Ascending aorta (tissue), 2 donors: Measurements from ENCODE around the gene ITSN2. TPM values are rescaled to one million over a fixed set of nuclear protein-coding genes. Genes with fewer than 3 reads are reported as not detected.

ENCODE experiments used
- DNase-seq, 2 donors: peaks; one replicate each; pipeline ENCODE4 v3.0.0-alpha.2; 2019; ENCODE audit warnings: low spot score in 2 of 2
- H3K27ac ChIP-seq, 2 donors: fragments of 200-600 bp; sonication (generic); one replicate each; pipeline ENCODE4 v1.5.1; 2016 to 2017; ENCODE audit warnings: mild to moderate bottlenecking in 1 of 2
- H3K27me3 ChIP-seq: fragments of 200-600 bp; sonication (generic); one replicate; pipeline ENCODE4 v1.5.1; 2017
- H3K36me3 ChIP-seq, 2 donors: fragments of 200-600 bp; sonication (generic); one replicate each; pipeline ENCODE4 v1.5.1; 2016
- H3K4me1 ChIP-seq, 2 donors: fragments of 200-600 bp; sonication (generic); one replicate each; pipeline ENCODE4 v1.5.1; 2016 to 2017; ENCODE audit warnings: mild to moderate bottlenecking in 1 of 2
- H3K4me3 ChIP-seq, 2 donors: fragments of 200-600 bp; sonication (generic); one replicate each; pipeline ENCODE4 v1.5.1; 2016 to 2017; ENCODE audit warnings: mild to moderate bottlenecking in 1 of 2
- H3K9me3 ChIP-seq, 2 donors: fragments of 200-600 bp; sonication (generic); one replicate each; pipeline ENCODE4 v1.5.1; 2016
- intact Hi-C: fragments of 100-400 bp; cut with DNase I; formaldehyde crosslinking; loops from one replicate; pipeline ENCODE4 v1.15.1; 2023
- total RNA-seq: library from RNA; depleted of rRNA; stranded (reverse); fragments of >200 nt; gene quantifications from one replicate; pipeline ENCODE4 v1.1.0, GENCODE V29; 2016
- TF ChIP-seq, protein P1 (sequence below), 3 experiments: fragments of 200-600 bp in 2 of 3; fragments of 450-650 bp in 1 of 3; sonication (generic) in 2 of 3; IDR thresholded peaks; one replicate each; pipeline ENCODE4 v1.5.1; 2016 to 2019; ENCODE audit warnings: antibody characterized with exemption in 3 of 3, mild to moderate bottlenecking in 1 of 3, moderate library complexity in 1 of 3

Gene ITSN2
- total RNA-seq, 1 donor from 2014 or later: 70.0 TPM

DNA sequence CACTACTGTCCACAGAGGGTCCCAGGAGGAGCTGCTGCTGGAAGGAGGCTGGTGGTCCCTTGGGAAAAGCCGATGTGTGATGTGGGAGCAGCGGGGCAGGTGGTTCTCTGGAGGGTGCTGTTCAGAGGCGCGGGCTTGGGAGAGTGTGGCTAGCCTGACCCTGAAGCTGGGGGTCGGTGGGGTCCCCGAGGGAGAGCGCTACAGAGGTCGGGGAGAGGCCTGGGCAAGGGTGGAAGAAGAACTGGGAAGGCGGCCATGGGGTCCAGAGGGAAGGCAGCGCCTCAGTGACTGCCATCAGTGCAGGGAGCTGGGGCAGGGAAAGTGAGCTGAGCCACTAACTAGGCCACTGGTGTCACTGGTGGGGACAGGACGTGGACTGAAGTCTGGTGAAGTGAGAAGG, 153.0 kb downstream of the ITSN2 start:
- Histone ChIP-seq H3K27me3 (no peaks in the 10 kb centered on the region), H3K27ac (no peak overlapping the region), H3K9me3 (no peaks in the 10 kb centered on the region), H3K4me1 (no peaks in the 10 kb centered on the region), H3K4me3 (no peak overlapping the region), H3K36me3 (peaks cover 74 to 95% of the 10 kb centered on the region in 2 donors)
- TF ChIP-seq, protein P1, sequence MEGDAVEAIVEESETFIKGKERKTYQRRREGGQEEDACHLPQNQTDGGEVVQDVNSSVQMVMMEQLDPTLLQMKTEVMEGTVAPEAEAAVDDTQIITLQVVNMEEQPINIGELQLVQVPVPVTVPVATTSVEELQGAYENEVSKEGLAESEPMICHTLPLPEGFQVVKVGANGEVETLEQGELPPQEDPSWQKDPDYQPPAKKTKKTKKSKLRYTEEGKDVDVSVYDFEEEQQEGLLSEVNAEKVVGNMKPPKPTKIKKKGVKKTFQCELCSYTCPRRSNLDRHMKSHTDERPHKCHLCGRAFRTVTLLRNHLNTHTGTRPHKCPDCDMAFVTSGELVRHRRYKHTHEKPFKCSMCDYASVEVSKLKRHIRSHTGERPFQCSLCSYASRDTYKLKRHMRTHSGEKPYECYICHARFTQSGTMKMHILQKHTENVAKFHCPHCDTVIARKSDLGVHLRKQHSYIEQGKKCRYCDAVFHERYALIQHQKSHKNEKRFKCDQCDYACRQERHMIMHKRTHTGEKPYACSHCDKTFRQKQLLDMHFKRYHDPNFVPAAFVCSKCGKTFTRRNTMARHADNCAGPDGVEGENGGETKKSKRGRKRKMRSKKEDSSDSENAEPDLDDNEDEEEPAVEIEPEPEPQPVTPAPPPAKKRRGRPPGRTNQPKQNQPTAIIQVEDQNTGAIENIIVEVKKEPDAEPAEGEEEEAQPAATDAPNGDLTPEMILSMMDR (IDR thresholded peaks at IDR 0.05): no peak
- no peak for DNase-seq
- intact Hi-C loops: no loop called here

DNA sequence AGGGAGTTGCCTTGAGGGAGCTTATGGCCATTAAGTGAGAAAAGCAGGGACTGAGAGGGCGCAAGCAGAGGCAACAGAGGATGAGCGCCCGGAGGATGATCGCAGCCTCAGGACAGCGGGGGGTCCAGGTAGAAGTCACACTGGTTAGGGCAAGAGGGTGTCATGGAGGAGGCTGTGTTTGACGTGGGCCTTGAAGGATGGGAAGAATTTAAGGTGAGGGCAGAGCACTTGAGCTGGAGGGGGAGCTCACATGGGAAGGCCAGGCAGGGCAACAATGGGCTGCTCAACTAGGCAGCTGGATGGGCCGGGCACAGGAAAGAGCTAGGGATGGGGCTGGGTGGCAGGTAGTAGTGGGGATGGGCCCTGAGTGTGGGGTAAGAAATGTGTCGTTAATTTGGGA, 153.6 kb downstream of the ITSN2 start:
- intact Hi-C loops: no loop called here
- H3K36me3 ChIP-seq: peaks cover 70 to 91% of the 10 kb centered on the region in 2 donors
- no peak for DNase-seq

DNA sequence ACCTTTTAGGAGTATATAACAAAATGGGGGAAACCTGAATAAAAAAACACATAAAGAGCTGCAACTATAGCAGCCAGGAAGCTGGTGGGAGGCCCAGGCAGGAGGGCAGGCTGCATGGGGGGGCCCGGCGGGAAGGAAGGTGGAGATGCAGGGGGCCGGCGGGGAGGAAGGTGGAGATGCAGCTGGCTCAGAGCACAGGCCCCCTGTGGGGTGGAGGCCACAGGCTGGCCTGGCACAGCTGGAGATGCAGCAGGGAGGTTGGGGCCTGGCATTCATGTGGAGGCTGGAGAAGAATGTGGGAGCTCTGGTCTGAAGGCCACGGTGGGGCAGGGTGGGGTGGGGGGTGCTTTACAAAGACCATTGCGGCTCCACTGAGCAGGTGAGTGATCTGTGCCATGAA, 154.1 kb downstream of the ITSN2 start:
- no peaks in the 10 kb centered on the region for H3K27me3 ChIP-seq
- peaks cover 66 to 91% of the 10 kb centered on the region in 2 donors for H3K36me3 ChIP-seq
- H3K27ac ChIP-seq: no peak overlapping the region
- no peaks in the 10 kb centered on the region for H3K9me3 ChIP-seq
- intact Hi-C loops: no loop called here
- DNase-seq: no peak
- H3K4me3 ChIP-seq: no peak overlapping the region
- TF ChIP-seq, protein P1 (IDR thresholded peaks at IDR 0.05): no peak
- no peaks in the 10 kb centered on the region for H3K4me1 ChIP-seq

More for the DNA sequence above, 153.6 kb downstream of the ITSN2 start:
- no peak overlapping the region for H3K4me3 ChIP-seq
- TF ChIP-seq, protein P1 (IDR thresholded peaks at IDR 0.05): no peak
- H3K4me1 ChIP-seq: no peaks in the 10 kb centered on the region
- no peaks in the 10 kb centered on the region for H3K27me3 ChIP-seq
- no peak overlapping the region for H3K27ac ChIP-seq
- H3K9me3 ChIP-seq: no peaks in the 10 kb centered on the region

DNA sequence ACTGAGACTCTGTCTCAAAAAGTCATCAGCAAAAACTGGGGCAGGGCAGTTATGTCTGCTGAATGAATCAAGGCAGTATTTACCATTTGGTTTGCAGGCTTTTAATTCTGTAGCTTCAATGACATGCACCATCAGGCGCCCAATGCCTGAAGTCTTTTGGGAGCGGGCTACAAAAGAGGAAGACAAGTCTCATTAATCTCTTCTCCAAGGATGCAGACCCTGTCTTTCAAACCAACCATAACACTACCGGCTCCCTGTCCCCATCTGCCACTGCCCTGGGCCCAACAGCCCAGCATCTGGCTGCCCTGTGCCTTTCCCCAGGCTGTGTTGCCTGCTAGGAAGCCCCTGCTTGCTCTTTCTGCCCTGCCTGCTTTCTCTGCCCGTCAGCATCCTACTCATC, 155.2 kb downstream of the ITSN2 start:
- Histone ChIP-seq H3K4me1 (no peaks in the 10 kb centered on the region), H3K36me3 (peaks cover 59 to 81% of the 10 kb centered on the region in 2 donors)
- TF ChIP-seq, protein P1 (IDR thresholded peaks at IDR 0.05): no peak

DNA sequence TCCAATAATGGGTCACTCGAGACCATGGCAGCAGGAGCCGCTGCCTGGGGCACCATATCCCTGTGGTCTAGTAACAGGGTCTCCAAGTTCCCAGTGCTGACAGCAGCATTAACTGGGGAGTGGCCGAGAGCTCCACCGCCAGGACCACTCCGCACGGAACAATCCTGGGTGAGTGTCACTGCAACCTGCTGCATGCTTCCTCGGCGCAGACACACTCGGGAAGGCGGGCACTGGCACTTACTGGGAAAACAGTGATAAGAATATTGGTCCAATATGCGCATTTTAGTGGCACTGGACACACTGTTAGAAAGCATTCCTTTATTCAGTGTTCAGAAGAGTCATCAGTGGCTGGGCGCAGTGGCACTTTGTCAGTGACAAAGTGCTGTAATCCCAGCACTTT, 155.8 kb downstream of the ITSN2 start:
- no peaks in the 10 kb centered on the region for H3K9me3 ChIP-seq
- intact Hi-C loops: no loop called here
- DNase-seq: no peak
- H3K36me3 ChIP-seq: peaks cover 59 to 75% of the 10 kb centered on the region in 2 donors
- no peak overlapping the region for H3K27ac ChIP-seq
- no peaks in the 10 kb centered on the region for H3K27me3 ChIP-seq
- no peaks in the 10 kb centered on the region for H3K4me1 ChIP-seq
- TF ChIP-seq, protein P1 (IDR thresholded peaks at IDR 0.05): no peak
- H3K4me3 ChIP-seq: no peak overlapping the region

More for the DNA sequence above, 155.2 kb downstream of the ITSN2 start:
- intact Hi-C loops: no loop called here
- no peak for DNase-seq
- Histone ChIP-seq H3K27ac (no peak overlapping the region), H3K9me3 (no peaks in the 10 kb centered on the region), H3K27me3 (no peaks in the 10 kb centered on the region), H3K4me3 (no peak overlapping the region)

DNA sequence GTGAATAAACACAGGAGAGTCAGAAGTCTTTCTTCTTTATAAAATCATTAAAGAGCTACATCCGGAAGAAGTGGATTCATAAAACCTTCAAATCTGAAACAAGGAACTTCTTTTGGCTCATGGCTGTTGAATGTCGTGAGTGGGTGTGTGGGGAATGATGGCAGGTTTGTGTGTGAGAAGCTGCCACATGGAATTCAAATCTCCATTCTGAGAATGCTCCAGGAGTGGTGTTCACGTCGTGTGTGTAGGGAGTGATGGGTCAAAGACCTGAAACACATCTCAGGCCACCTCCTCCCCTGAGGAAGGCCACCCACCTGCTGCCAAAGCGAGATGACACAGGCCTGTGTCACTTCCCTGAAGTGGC, 156.6 kb downstream of the ITSN2 start:
- no peaks in the 10 kb centered on the region for H3K27me3 ChIP-seq
- intact Hi-C loops: no loop called here
- no peak for DNase-seq
- TF ChIP-seq, protein P1 (IDR thresholded peaks at IDR 0.05): no peak
- no peaks in the 10 kb centered on the region for H3K9me3 ChIP-seq
- H3K36me3 ChIP-seq: peaks cover 51 to 69% of the 10 kb centered on the region in 2 donors
- H3K4me3 ChIP-seq: no peak overlapping the region
- no peaks in the 10 kb centered on the region for H3K4me1 ChIP-seq
- no peak overlapping the region for H3K27ac ChIP-seq
